HPDE6-E6E7 (cell line): Measurements from ENCODE around the gene PP2D1.
"Not testable (repeated sequence)": the region's sequence is repeated elsewhere in the genome, so short reads cannot be mapped to it uniquely, and the experiment has no call there.

Source experiments
- DNase-seq: peaks from one replicate; pipeline ENCODE4 v3.0.0; 2011; ENCODE audit warnings: missing footprints; ENCODE audit errors: extremely low spot score

PP2D1 gene, protein sequence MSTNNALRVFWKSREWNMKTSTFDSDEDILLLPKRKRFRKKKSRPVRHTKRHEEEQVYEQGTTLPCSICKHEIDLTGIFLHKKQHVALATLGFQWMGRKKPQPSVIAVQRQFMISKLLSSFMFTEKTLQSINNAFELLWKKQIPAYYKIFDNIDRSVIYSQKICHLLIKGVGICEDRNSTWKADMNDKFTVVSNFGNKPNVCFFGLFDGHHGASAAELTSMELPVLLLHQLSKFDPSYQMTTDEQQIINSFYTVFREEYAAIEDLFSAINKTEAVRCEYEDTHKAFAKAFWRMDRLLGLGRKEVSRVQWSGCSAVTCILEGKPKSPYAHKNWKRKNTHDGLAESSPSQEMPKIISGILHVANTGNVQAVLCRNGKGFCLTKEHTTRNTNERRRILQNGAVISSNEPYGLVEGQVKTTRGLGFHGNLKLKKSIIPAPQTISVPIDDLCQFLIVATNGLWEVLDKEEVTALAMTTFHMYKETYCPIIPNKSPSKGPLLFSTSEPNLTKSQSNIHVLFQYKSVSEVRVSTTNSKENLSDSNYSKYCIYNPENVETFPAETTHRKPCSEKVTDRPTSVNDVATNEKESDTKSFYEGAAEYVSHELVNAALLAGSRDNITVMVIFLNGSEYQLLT

DNA sequence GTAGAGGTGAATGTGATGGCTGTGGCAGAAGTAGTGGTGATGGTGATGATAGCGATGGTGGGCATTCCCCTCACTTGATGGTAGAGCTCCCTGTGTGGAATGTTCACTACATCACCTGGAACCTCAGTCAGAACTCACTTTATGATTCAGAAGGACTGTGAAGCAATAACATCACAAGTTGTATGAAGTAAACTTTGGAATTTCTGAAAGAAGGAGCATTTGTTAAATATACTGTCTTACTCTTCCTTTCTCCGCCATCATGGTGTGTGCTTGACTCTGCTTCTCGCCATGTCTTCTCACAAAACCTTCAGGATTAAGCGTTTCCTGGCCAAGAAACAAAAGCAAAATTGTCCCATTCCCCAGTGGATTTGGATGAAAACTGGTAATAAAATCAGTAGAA is at the start of gene PP2D1:
Gene PP2D1 (minus strand): TSS at position 101 of the 400 bp plus-strand sequence. CDS start 192 bp downstream, outside the sequence.
- no peak for DNase-seq

DNA sequence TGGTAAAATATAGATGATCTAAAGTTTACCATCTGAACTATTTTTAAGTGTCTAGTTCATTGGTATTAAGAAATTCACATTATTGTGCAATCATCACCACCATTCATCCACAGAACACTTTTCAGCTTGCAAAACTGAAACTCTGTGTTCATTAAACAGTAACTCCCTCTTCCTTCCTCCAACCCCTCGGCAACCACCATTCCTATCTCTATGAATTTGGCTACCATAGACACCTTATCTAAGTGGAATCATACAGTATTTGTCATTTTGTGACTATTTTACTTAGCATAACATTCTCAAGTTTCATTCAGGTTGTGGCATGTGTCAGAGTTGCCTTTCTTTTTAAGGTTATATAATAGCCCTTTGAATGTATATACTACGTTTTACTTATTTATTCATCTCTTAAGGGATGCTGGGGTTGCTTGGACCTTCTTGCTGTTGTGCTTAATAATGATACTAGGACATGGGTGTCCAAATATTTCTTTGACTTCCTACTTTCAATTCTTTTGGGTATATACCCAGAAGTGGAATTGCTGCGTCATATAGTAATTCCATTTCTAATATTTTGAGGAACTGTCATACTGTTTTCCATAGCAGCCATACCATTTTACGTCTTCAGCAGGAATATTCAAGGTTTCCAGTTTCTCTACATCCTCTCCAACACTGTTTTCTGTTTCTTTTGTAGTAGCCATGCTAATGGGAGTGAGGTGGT is 49.1 kb upstream of the PP2D1 start:
- DNase-seq = no peak

DNA sequence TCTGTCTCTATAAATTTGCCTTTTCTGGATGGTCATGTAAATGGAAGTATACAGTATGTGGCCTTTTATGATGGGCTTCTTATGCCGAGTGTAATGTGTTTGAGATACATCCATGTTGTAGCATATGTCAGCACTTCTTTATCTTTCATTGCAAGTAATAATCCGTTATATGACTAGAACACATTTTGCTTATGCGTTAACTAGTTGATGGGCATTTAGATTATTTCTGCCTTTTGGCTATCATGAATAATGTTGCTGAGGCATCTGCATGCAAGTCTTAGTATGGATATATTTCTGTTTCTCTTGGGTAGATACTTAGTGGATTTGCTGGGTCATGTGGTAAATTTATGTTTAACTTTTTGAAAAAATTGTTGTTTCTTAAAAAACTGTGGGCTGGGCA is 47.9 kb upstream of the PP2D1 start:
- no peak for DNase-seq

- no peak for DNase-seq
These were observed 45.6 kb upstream of the PP2D1 start for GRCh38 chr3:20057612-20058180.

DNA sequence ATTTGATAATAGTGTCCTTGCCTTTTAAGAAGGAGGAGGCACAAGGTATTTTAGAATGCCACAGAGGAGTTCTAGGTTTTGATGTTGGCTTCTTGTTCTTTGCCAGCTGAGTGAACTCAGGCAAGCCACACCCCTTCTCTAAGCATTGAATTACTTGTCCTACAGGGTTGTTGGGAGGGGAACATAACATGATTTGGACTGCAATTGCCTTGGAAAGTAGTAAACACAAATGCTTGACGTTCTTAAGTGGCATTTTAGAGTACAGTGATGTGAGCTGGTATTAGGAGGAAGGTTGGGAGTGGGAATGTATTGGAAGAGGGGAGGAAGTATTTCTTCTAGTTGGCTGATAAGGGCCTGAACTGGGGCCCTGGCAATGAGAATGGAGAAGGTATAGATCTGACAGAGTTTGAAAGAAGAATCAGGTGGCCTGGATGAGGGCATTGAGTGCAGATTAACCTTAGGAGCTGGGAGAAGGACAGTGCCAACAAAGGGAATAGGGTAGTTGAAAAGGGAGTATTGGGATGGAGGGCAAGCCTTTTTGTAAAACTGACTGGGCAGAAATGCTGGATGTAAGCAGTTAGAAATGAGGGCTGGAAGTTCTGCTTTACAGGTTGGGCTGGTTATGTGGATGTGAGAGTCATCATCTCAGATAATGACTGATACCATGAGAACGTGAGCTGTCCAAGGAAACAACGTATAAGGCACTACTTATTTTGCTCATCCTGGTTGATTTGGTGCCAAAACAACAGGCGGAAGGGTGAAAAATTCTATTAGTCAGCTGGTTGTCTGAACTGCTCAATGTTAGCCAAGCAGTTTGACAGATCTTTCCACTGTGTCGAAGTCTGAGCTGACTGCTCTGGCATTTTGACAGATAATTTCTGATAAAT is 44.9 kb upstream of the PP2D1 start:
- peak; percentile 49 for DNase-seq

DNA sequence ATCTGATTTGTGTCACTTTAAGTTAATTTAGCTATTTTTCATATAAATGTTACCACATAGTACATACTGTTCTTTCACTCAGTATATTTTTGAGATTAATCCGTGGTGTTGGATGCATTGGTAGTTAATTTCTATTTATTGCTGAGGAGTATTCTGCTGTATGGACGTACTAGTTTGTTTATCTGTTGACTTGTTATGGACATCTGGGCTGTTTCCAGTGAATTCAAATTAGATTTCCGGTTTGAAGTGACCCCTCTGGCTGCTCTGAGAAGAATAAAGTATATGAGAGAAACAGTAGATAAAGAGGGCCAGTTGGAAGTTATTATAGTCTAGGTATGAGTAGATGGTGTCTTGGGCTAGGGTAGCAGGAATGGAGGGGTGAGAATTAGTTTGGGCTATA is 43.8 kb upstream of the PP2D1 start:
- DNase-seq = no peak

DNA sequence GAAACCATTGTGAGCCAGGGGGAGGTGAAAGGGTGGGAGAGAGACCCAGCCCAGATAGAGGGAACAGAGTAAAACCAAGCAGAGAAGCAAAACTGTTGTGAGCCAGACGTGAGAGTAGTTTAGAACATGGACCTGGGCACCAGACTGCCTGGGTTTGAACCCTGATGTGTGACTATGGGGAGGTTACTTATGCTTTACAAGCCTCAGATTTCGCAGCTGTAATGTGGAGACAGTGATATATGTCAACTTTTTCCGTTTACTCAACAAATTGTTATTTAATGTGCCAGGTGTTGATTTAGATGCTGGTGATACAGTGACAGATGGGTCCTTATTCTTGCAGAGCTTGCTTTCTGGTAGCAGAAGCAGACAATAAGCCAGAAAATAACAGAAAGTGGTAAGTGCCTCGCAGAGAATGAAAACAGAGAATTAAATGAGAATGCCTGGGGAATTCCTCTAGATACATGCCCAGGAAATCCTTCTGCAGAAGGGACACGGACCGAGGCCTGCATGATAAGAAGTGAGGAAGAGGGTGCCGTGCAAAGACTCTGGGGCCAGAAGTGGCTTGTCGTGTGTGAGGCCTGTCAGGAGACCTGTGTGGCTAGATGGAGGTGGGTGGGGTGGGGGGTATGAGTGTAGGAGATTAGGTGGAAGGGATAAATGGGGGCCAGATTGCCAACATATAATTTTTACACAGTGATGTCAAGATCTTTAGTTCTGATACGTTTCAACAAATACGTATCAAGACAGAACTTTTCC is 43.1 kb upstream of the PP2D1 start:
- no peak for DNase-seq

- DNase-seq = peak; percentile 46
These were observed 42.5 kb upstream of the PP2D1 start for GRCh38 chr3:20054549-20054987.

DNA sequence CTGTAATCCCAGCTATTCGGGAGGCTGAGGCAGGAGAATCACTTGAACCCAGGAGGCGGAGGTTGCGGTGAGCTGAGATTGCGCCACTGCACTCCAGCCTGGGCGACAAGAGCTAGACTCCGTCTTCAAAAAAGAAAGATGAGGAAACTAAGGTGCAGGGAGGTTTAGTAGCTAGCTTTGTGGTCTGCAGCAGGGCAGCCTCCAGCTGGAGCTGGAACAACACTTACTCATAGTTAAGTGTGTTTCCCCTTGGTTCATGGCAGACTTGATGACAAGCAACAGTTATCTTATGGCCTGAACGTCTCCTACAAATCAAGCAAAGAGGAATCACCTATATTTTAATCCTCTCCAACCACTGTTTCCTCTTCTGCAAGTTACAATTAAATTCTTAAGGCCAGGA is 40.8 kb upstream of the PP2D1 start:
- DNase-seq = no peak

- no peak for DNase-seq
These were observed 39.2 kb upstream of the PP2D1 start for GRCh38 chr3:20051123-20051806.

GRCh38 chr3:20047976-20048883 is 36.2 kb upstream of the PP2D1 start:
- DNase-seq = no peak

GRCh38 chr3:20047341-20047779 is 35.3 kb upstream of the PP2D1 start:
- DNase-seq = no peak

GRCh38 chr3:20046556-20046955 is 34.5 kb upstream of the PP2D1 start:
- no peak for DNase-seq

DNA sequence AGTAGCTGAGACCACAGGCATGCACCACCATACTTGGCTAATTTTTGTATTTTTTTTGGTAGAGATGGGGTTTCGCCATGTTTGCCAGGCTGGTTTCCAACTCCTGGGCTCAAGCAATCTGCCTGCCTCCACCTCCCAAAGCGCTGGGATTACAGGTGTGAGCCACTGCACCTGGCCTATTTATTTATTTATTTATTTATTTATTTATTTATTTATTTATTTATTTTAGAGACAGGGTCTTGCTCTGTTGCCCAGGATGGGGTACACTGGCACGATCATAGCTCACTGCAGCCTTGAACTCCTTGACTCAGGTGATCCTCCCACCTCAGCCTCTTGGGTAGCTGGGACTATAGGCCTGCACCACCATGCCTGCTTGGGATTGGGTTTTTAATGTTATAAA is 33.1 kb upstream of the PP2D1 start:
- not testable (repeated sequence) for DNase-seq

- DNase-seq = no peak
These were observed 31.8 kb upstream of the PP2D1 start for GRCh38 chr3:20043825-20044224.

DNA sequence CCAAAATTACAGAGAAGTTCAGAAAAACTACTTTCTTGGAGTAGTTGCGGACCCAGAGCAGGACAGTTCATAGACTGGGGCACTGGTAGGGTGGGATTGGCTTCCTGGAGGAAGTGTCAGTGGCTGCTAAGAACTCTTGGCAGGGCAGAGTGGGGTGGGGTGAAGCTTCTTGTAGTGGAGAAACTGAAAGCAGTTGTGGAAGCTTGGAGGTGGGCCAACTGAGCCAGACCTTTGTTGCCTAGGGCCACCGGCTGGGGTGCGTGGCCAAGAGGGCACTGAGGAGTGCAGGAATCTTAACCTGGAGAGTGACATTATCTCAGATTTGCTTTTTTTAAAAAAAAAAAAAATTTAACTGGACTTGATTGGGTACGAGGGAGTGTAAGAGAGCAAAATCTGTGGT is 31.3 kb upstream of the PP2D1 start:
- no peak for DNase-seq

DNA sequence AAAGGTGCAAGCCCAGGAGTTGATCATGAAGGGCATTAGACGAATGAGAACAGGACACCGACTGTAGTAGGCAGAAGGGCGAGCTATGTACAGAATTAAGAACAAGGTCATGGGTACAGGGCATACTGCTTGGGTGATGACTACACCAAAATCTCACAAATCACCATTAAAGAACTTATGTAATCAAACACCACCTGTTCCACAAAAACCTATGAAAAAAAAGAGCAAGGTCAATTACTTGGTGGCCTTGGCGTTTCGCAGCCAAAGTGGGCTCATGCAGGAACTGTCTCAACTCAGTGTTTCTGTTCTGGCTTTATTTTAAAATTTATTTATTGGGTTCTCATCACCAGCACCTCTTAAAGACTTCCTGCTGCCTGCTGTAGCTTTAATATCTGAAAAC is 30.3 kb upstream of the PP2D1 start:
- no peak for DNase-seq

DNA sequence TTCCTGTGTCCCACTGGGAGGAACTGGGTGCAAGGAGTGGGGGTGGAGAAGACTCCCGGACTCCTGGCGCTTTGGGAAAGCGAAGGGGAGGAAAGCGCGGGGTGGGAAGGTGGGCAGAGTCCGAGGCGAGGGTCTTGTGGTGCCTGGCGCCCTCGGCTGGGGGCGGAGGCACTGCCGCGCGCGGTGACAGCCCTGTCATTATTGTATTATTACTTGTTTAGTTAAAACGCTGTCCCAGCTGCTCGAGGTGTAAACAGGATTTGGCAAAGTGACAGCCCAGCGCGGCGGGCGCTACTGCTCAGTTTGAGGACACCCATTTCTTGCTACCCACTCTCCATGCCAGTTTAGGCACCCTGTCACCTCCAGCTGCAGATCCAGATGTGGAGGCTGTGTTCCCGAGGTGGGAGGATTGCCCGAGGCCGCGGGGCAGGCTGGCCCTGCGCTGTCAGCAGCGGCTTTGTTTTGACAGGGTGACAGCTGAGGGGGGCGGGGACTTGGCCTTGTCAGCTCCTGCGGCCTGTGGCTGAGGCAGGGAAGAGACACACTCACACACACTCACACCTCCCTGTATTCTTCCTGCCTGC is 29.2 kb upstream of the PP2D1 start:
- DNase-seq = no peak
